SK-N-SH treated with all-trans-retinoic acid at 6 μM for 48 hours (cell line): ENCODE data around the gene CENPT.

Experiments used
- ATAC-seq: fragments of 200-7000 bp; cut with Tn5 transposase; 3 replicates; pipeline ENCODE4 v1.9.1; 2020; ENCODE audit warnings: mild to moderate bottlenecking, moderate library complexity
- ARNTL ChIP-seq: fragments of 450-650 bp; formaldehyde crosslinking; IDR thresholded peaks from 2 replicates; pipeline ENCODE4 v1.5.0; 2020; ENCODE audit warnings: low read depth, mild to moderate bottlenecking, moderate library complexity, borderline replicate concordance
- BACH2 ChIP-seq: fragments of 250-450 bp; sonication (Bioruptor Pico); IDR thresholded peaks from 2 replicates; pipeline ENCODE4 v1.9.0; 2021; ENCODE audit warnings: mild to moderate bottlenecking, borderline replicate concordance
- CREB5 ChIP-seq: fragments of 250-450 bp; sonication (Bioruptor Pico); IDR thresholded peaks from 2 replicates; pipeline ENCODE4 v1.5.1; 2020; ENCODE audit warnings: low read depth, mild to moderate bottlenecking, moderate library complexity
- CSDC2 ChIP-seq: fragments of 250-450 bp; sonication (Bioruptor Pico); IDR thresholded peaks from 2 replicates; pipeline ENCODE4 v1.5.0; 2020; ENCODE audit warnings: mild to moderate bottlenecking, moderate library complexity
- CSRNP3 ChIP-seq: fragments of 250-450 bp; sonication (Bioruptor Pico); IDR thresholded peaks from 2 replicates; pipeline ENCODE4 v1.5.1; 2021; ENCODE audit warnings: mild to moderate bottlenecking, moderate library complexity
- ESRRG ChIP-seq: fragments of 250-450 bp; sonication (Bioruptor Pico); IDR thresholded peaks from 2 replicates; pipeline ENCODE4 v1.6.1; 2021; ENCODE audit warnings: mild to moderate bottlenecking
- ISL1 ChIP-seq: fragments of 250-450 bp; sonication (Bioruptor Pico); IDR thresholded peaks from 2 replicates; pipeline ENCODE4 v2.1.2; 2022; ENCODE audit warnings: mild to moderate bottlenecking, moderate library complexity
- OSR1 ChIP-seq: fragments of 250-450 bp; sonication (Bioruptor Pico); IDR thresholded peaks from 2 replicates; pipeline ENCODE4 v1.8.0; 2022; ENCODE audit warnings: moderate library complexity, mild to moderate bottlenecking, inconsistent platforms
- POU6F1 ChIP-seq: fragments of 250-450 bp; sonication (Bioruptor Pico); IDR thresholded peaks from 2 replicates; pipeline ENCODE4 v1.8.0; 2021; ENCODE audit warnings: low read depth, mild to moderate bottlenecking, moderate library complexity, borderline replicate concordance
- PPARA ChIP-seq: fragments of 250-450 bp; sonication (Bioruptor Pico); IDR thresholded peaks from 2 replicates; pipeline ENCODE4 v1.5.0; 2020; ENCODE audit warnings: mild to moderate bottlenecking, borderline replicate concordance
- RARB ChIP-seq: fragments of 250-450 bp; sonication (Bioruptor Pico); IDR thresholded peaks from 2 replicates; pipeline ENCODE4 v1.8.0; 2021; ENCODE audit warnings: mild to moderate bottlenecking, moderate library complexity
- SNAI2 ChIP-seq: fragments of 250-450 bp; sonication (Bioruptor Pico); IDR thresholded peaks from 2 replicates; pipeline ENCODE4 v1.5.0; 2020; ENCODE audit warnings: mild to moderate bottlenecking, moderate library complexity
- TCF4 ChIP-seq: fragments of 250-450 bp; sonication (Bioruptor Pico); IDR thresholded peaks from 2 replicates; pipeline ENCODE4 v1.8.0; 2021; ENCODE audit warnings: mild to moderate bottlenecking, moderate library complexity, borderline replicate concordance
- TOX ChIP-seq: fragments of 250-450 bp; sonication (Bioruptor Pico); IDR thresholded peaks from 2 replicates; pipeline ENCODE4 v1.8.0; 2021; ENCODE audit warnings: mild to moderate bottlenecking, moderate library complexity, borderline replicate concordance
- ZC3H10 ChIP-seq: fragments of 250-450 bp; sonication (Bioruptor Pico); IDR thresholded peaks from 2 replicates; pipeline ENCODE4 v1.5.1; 2021; ENCODE audit warnings: mild to moderate bottlenecking, moderate library complexity
- ZFP3 ChIP-seq: fragments of 250-450 bp; sonication (Bioruptor Pico); IDR thresholded peaks from 2 replicates; pipeline ENCODE4 v1.5.0; 2020; ENCODE audit warnings: mild to moderate bottlenecking, moderate library complexity
- ZFP30 ChIP-seq: fragments of 450-650 bp; formaldehyde crosslinking; IDR thresholded peaks from 2 replicates; pipeline ENCODE4 v1.5.0; 2022; ENCODE audit warnings: mild to moderate bottlenecking, moderate library complexity
- ZNF565 ChIP-seq: fragments of 450-650 bp; formaldehyde crosslinking; conservative IDR thresholded peaks from 2 replicates; pipeline ENCODE4 v1.5.0; 2020; ENCODE audit warnings: low read depth, mild to moderate bottlenecking, moderate library complexity
- ZNF70 ChIP-seq: fragments of 450-650 bp; formaldehyde crosslinking; IDR thresholded peaks from 2 replicates; pipeline ENCODE4 v1.5.0; 2020; ENCODE audit warnings: mild to moderate bottlenecking, moderate library complexity
- ZNF8 ChIP-seq: fragments of 450-650 bp; formaldehyde crosslinking; IDR thresholded peaks from 2 replicates; pipeline ENCODE4 v1.5.0; 2020; ENCODE audit warnings: mild to moderate bottlenecking, moderate library complexity
- TF ChIP-seq, protein P1 (sequence below): fragments of 250-450 bp; sonication (Bioruptor Pico); IDR thresholded peaks from 2 replicates; pipeline ENCODE4 v1.5.0; 2020; ENCODE audit warnings: mild to moderate bottlenecking, moderate library complexity

Gene CENPT

DNA sequence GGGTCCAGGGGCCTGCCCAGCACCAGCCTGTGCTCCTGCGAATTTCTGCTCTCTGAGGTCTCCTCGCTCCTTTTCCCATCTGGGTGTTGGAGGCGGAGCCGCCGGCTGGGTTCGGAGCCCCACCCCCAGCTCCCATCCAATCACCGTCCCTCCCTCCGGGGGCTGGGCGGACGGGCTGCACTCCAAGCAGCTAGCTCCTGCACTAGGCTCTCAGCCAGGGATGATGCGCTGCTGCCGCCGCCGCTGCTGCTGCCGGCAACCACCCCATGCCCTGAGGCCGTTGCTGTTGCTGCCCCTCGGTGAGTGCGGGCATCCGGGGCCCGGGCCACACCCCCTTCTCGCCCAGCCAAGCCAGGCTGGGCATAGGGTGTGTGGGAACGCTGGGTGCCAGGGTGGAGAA lies 37.2 kb upstream of the CENPT start, which contains the start of gene NRN1L:
Gene NRN1L, plus strand, starts transcription at position 202 of the 400 bp plus-strand sequence. Its CDS starts 19 bp downstream, at position 221.
- peak; percentile 93 for ATAC-seq
- TF ChIP-seq ZC3H10 (CRISPR knock-in tag) (no peak), RARB (no peak), OSR1 (CRISPR knock-in tag) (no peak), ZNF8 (CRISPR knock-in tag) (no peak), ARNTL (no peak), BACH2 (no peak)

DNA sequence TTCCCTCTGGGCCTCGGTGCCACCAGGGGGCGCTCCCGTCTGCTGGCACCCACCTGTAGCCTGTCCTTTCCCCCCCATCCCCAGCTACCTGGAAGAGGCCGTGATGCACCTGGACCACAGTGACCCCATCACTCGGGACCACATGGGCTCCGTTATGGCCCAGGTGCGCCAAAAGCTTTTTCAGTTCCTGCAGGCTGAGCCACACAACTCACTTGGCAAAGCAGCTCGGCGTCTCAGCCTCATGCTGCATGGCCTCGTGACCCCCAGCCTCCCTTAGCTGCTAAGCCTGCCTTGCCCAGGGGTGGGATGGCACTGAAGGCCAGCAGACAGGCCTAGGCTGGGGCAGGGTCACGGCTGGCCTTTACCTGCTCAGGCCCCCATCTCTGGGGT lies 36.4 kb upstream of the CENPT start:
- peak; percentile 85 for ATAC-seq
- TF ChIP-seq BACH2, result no peak
- no peak for TF ChIP-seq ZFP30 (CRISPR knock-in tag)
- TF ChIP-seq PPARA (CRISPR knock-in tag), result no peak
- no peak for TF ChIP-seq TCF4 (CRISPR knock-in tag)
- TF ChIP-seq, protein P1, sequence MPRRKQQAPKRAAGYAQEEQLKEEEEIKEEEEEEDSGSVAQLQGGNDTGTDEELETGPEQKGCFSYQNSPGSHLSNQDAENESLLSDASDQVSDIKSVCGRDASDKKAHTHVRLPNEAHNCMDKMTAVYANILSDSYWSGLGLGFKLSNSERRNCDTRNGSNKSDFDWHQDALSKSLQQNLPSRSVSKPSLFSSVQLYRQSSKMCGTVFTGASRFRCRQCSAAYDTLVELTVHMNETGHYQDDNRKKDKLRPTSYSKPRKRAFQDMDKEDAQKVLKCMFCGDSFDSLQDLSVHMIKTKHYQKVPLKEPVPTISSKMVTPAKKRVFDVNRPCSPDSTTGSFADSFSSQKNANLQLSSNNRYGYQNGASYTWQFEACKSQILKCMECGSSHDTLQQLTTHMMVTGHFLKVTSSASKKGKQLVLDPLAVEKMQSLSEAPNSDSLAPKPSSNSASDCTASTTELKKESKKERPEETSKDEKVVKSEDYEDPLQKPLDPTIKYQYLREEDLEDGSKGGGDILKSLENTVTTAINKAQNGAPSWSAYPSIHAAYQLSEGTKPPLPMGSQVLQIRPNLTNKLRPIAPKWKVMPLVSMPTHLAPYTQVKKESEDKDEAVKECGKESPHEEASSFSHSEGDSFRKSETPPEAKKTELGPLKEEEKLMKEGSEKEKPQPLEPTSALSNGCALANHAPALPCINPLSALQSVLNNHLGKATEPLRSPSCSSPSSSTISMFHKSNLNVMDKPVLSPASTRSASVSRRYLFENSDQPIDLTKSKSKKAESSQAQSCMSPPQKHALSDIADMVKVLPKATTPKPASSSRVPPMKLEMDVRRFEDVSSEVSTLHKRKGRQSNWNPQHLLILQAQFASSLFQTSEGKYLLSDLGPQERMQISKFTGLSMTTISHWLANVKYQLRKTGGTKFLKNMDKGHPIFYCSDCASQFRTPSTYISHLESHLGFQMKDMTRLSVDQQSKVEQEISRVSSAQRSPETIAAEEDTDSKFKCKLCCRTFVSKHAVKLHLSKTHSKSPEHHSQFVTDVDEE (CRISPR knock-in tag), result no peak
- TF ChIP-seq ESRRG (CRISPR knock-in tag), result no peak
- TF ChIP-seq OSR1 (CRISPR knock-in tag), result no peak
- no peak for TF ChIP-seq ARNTL
- no peak for TF ChIP-seq ISL1 (CRISPR knock-in tag)
- TF ChIP-seq RARB, result no peak
- TF ChIP-seq TOX (CRISPR knock-in tag), result no peak
- TF ChIP-seq CSDC2 (CRISPR knock-in tag), result no peak
- TF ChIP-seq ZNF565, result no peak
- no peak for TF ChIP-seq ZNF70 (CRISPR knock-in tag)
- no peak for TF ChIP-seq ZC3H10 (CRISPR knock-in tag)
- no peak for TF ChIP-seq SNAI2 (CRISPR knock-in tag)
- TF ChIP-seq POU6F1, result no peak
- TF ChIP-seq, all 23 proteins: peak for 0

- TF ChIP-seq CREB5 (no peak), ESRRG (CRISPR knock-in tag) (no peak), CSRNP3 (CRISPR knock-in tag) (no peak), ZFP3 (CRISPR knock-in tag) (no peak)
- no peak for ATAC-seq
Observed at GRCh38 chr16:67883146-67883871, 35.8 kb upstream of the CENPT start.

DNA sequence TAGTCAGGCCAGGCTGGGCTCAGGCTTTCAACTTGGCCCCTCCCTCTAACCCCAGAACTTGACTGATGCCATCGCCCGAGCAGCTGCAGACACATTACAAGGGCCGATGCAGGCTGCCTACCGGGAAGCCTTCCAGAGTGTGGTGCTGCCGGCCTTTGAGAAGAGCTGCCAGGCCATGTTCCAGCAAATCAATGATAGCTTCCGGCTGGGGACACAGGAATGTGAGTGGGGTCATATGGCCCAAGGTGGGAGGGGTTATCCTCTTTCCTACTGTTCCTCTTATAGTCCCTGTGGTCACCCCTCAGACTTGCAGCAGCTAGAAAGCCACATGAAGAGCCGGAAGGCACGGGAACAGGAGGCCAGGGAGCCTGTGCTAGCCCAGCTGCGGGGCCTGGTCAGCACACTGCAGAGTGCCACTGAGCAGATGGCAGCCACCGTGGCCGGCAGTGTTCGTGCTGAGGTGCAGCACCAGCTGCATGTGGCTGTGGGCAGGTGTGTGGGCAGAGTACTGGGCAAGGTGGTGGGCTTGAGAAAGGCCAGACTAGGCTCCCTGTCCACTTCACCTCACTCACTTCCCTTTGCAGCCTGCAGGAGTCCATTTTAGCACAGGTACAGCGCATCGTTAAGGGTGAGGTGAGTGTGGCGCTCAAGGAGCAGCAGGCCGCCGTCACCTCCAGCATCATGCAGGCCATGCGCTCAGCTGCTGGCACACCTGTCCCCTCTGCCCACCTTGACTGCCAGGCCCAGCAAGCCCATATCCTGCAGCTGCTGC lies 35.1 kb upstream of the CENPT start:
- ATAC-seq, result no peak
- TF ChIP-seq ZC3H10 (CRISPR knock-in tag), result no peak
- TF ChIP-seq ESRRG (CRISPR knock-in tag), result no peak
- no peak for TF ChIP-seq ZNF70 (CRISPR knock-in tag)
- no peak for TF ChIP-seq CSDC2 (CRISPR knock-in tag)
- no peak for TF ChIP-seq TOX (CRISPR knock-in tag)
- no peak for TF ChIP-seq ZFP3 (CRISPR knock-in tag)
- TF ChIP-seq CREB5, result no peak
- TF ChIP-seq POU6F1, result no peak
- TF ChIP-seq, protein P1 (CRISPR knock-in tag), result no peak
